Esophagus squamous epithelium (tissue), 4 donors: Measurements from ENCODE around the gene MNAT1.

Experiments used
- CTCF ChIP-seq, 6 experiments: fragments of 450-650 bp in 4 of 6; fragments of 200-600 bp in 2 of 6; sonication (generic) in 2 of 6; IDR thresholded peaks; one replicate each; pipeline ENCODE4 v1.5.1; 2016 to 2019; ENCODE audit warnings: antibody characterized with exemption in 6 of 6, mild to moderate bottlenecking in 4 of 6, moderate library complexity in 4 of 6
- POLR2A ChIP-seq, 4 donors: fragments of 450-650 bp; IDR thresholded peaks; one replicate each; pipeline ENCODE4 v1.6.1; 2017; ENCODE audit warnings: antibody characterized with exemption in 4 of 4, mild to moderate bottlenecking in 4 of 4, moderate library complexity in 3 of 4

- no peak for TF ChIP-seq POLR2A (IDR thresholded peaks at IDR 0.05)
- no peak for TF ChIP-seq CTCF (IDR thresholded peaks at IDR 0.05)
Observed at GRCh38 chr14:60999536-60999935, 265.0 kb downstream of the MNAT1 start.
